Smooth muscle cell of the brain vasculature (primary cell): ENCODE results near the gene ADCY1.

Source experiments
- DNase-seq: peaks from one replicate; pipeline ENCODE4 v3.0.0-alpha.2; 2012; ENCODE audit warnings: low read depth, low spot score

Gene ADCY1

DNA sequence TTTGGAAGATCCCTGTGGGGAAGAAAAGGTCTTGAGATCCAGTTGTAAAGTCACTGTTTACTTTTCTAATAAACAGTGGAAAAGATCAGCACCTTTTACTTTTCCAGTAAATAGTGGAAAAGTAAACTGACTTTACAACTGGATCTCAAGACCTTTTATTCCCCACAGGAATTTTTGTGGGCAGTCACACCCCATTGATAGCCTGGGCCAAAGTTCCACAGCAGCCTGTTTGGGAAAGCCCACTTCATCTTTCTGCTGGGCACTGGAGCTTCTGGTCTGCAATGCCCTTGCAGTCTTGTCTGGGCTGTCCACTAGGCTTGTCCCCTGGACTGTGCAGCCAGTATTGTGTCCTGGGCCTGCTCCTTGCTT is 50.2 kb downstream of the ADCY1 start:
- no peak for DNase-seq

- no peak for DNase-seq
These were observed 50.9 kb downstream of the ADCY1 start for GRCh38 chr7:45625067-45625466.

DNA sequence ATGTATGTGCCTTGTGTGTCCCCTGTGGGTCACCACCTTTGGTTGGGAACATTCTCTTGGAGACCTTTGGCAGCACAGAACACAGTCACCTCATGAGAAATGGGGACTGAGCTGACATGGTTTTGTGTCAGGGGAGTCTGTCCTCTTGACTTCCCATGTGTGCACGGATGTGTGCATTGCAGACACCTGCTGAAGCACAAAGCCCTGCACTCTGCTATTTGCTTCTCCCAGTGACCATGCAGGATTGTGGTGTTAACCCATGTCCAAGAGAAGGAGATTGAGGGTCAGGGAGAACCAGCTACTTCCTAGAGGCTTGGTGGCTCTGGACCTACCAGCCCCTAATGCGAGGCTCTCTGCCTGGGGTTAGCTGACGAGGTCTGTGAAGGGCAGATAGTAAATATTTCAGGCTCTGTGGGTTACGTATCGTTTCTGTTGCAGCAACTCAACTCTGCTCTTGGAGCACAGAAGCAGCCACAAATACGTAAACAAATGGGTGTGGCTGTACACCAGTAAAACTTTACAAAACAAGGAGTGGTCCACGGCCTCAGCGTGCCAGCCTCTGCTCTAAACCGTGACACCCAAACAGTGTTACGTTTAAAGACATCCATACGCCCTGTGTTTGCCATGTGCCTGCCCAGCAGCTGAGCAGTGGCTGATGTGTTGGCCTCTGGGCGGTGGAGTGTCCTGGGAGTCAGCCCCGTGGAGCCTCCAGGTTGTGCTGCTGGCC is 51.7 kb downstream of the ADCY1 start:
- no peak for DNase-seq

- no peak for DNase-seq
These were observed 52.6 kb downstream of the ADCY1 start for GRCh38 chr7:45626441-45627430.

GRCh38 chr7:45627691-45628456 is 53.7 kb downstream of the ADCY1 start:
- DNase-seq, result no peak

GRCh38 chr7:45631569-45631968 is 57.4 kb downstream of the ADCY1 start:
- DNase-seq, result no peak

DNA sequence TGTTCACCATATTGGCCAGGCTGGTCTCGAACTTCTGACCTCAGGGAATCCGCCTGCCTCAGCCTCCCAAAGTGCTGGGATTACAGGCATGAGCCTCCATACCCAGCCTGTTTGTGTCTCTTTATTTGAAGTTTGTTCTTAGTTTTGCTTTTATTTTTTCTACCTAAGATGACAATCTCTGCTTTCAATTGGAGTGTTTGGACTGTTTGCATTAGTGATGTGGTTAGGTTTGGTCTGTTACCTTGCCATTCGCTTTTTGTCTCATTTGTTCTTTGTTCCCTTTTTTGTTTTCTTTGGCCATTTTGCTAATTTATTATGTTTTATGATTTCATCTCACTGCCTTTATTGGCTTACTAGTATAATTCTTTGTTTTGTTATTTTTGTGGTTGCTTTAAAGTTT is 62.6 kb downstream of the ADCY1 start:
- DNase-seq, result no peak

GRCh38 chr7:45638916-45639315 is 64.7 kb downstream of the ADCY1 start:
- no peak for DNase-seq

GRCh38 chr7:45642044-45642443 is 67.9 kb downstream of the ADCY1 start:
- no peak for DNase-seq

GRCh38 chr7:45643630-45644029 is 69.5 kb downstream of the ADCY1 start:
- no peak for DNase-seq

GRCh38 chr7:45644237-45644636 is 70.1 kb downstream of the ADCY1 start:
- DNase-seq, result no peak

DNA sequence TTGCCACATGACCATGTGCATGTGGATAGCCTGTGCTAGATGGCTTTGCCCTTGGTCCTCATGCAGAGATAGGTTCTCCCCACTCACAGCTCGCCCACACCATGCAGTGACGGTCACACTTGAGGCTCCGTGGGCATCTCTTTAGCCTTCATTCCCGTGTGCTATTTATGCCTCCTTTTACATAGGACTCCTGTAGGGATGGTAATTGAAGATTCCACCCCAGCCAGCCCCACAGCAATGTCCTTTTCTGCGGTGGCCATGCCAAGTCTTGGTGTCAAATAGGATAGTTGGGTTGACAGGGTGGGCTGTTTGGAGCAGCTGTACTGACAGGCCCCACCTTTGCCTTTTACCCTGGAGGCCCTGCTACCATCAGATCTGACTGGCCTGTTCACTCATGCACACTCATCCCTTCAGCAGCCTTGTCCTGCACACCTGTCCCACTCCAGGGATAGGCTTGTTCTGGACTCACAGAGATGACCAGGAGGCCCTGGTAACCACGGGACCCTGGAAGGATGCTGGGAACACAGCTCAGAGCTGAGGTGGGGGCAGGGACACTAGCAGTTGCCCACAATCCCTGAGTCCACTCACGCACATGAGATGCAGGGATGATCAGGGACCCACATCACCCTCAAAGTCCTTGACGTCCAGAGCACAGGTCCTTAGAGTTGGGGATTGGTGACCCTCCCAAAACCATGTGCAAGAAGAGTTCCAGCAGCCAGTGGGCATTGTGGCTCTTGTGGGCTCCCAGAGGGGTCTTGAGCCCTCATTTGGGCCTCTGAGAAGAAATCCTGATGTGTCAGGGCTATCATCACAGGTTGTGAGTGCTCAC is 71.2 kb downstream of the ADCY1 start:
- DNase-seq, result no peak

GRCh38 chr7:45646207-45646821 is 72.1 kb downstream of the ADCY1 start:
- no peak for DNase-seq

GRCh38 chr7:45646996-45647825 is 73.0 kb downstream of the ADCY1 start:
- no peak for DNase-seq

- DNase-seq, result no peak
These were observed 74.0 kb downstream of the ADCY1 start for GRCh38 chr7:45647967-45648670.

DNA sequence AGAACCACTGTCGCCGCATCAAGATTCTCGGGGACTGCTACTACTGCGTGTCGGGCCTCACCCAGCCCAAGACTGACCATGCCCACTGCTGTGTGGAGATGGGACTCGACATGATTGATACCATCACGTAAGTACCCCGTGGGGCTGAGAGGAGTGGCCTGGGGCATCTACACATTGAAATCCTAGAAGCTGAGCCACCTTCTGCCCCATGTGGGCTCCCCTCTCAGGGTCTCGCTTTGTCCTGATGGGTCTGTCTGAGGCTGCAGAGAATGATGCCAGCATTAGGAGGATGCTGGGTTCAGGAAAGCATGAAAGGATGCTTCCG is 74.5 kb downstream of the ADCY1 start:
- no peak for DNase-seq

DNA sequence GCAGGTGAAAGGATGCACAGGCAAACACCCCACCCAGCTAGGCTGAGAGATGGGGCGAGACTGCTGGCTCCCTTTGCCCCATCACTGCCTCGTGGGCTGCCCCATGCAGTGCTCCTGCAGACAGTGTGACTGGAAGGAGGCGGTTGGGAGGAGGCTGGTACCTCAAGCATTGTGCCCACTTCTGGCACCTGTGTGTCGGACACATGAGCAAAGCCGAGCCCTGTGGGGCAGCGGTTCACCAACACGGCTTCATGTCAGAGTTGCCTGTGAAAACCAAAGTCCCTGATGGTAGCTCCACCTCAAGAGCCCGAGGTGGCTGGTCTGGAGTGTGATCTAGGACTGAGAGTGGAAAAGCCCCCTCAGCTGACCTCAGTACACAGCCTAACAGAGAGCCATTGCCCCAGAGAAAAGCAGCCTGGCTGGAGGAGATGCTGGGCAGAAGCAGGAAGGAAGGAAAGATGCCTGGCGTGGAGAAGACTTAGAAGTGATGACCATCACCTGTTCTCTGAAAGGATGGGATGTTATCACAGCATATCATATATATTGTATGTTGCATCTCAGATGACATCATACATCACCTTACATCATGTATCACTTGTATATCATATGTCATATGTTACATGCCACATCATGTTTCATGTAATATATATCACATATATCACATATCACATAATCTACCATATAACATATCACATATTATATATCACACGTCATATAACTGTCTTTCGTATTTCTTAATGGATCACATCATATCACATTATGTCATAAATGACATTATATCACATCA is 75.6 kb downstream of the ADCY1 start:
- DNase-seq, result no peak
